Stimulated activated CD4-positive, alpha-beta T cell treated with anti-CD3 and anti-CD28 coated beads, TNF-alpha, amount 100 ng/mL, for 1 hour (primary cell): ENCODE measurements around the gene PER2.
"Not testable (repeated sequence)": the region's sequence is repeated elsewhere in the genome, so short reads cannot be mapped to it uniquely, and the experiment has no call there.

Source experiments
- DNase-seq, 3 donors: peaks; one replicate each; pipeline ENCODE4 v3.0.0-alpha.2; 2020; ENCODE audit warnings: low read depth in 3 of 3, low spot score in 1 of 3

Gene PER2, protein sequence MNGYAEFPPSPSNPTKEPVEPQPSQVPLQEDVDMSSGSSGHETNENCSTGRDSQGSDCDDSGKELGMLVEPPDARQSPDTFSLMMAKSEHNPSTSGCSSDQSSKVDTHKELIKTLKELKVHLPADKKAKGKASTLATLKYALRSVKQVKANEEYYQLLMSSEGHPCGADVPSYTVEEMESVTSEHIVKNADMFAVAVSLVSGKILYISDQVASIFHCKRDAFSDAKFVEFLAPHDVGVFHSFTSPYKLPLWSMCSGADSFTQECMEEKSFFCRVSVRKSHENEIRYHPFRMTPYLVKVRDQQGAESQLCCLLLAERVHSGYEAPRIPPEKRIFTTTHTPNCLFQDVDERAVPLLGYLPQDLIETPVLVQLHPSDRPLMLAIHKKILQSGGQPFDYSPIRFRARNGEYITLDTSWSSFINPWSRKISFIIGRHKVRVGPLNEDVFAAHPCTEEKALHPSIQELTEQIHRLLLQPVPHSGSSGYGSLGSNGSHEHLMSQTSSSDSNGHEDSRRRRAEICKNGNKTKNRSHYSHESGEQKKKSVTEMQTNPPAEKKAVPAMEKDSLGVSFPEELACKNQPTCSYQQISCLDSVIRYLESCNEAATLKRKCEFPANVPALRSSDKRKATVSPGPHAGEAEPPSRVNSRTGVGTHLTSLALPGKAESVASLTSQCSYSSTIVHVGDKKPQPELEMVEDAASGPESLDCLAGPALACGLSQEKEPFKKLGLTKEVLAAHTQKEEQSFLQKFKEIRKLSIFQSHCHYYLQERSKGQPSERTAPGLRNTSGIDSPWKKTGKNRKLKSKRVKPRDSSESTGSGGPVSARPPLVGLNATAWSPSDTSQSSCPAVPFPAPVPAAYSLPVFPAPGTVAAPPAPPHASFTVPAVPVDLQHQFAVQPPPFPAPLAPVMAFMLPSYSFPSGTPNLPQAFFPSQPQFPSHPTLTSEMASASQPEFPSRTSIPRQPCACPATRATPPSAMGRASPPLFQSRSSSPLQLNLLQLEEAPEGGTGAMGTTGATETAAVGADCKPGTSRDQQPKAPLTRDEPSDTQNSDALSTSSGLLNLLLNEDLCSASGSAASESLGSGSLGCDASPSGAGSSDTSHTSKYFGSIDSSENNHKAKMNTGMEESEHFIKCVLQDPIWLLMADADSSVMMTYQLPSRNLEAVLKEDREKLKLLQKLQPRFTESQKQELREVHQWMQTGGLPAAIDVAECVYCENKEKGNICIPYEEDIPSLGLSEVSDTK (N-terminal part only)

DNA sequence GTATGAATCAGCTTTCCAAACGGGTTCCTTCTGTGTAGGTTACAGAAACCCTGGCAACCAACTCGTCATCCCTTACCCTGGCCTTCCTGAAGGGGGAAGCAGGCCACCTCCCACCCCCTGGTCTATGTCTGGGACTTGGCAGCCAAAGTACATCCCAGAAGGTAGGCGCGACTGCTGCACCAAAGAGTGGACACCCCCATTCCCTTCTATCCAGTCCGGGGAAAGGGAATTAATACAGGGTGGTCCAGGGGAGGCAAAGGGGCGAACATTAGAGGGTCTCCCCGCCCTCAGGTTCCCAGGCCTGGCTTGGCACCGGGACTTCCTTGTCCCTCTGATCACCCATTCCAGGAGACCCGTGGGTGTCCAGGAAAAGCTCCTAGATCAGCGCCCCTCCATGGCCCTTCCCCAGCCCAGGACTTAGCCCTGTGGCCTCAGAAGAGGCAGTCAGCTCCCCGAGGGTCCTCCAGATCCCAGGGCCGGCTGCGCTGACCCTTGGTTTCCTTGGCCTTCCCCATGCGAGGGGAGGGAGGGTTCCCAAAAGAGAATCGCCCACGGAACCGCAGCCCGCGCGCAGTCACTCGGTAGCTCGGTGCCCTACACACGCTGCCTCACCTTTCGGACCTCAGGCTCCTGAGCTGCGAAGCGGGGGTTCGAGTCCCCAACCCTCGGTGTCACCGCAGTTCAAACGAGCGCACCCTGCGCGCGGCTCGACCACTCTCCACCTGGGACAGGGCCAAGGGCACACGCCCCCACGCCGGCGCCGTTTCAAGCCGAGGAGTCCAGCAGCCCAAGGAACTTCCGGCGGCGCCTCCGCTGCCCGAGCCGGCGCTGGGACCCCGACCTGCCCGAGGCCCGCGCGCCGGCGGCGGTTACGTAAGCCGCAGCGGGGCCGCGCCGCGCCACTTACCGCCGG is at the start of gene PER2:
TSS of gene PER2 (minus strand) at position 874 of the 913 bp plus-strand sequence. CDS start 10,674 bp downstream, outside the sequence.
- no peak for DNase-seq

DNA sequence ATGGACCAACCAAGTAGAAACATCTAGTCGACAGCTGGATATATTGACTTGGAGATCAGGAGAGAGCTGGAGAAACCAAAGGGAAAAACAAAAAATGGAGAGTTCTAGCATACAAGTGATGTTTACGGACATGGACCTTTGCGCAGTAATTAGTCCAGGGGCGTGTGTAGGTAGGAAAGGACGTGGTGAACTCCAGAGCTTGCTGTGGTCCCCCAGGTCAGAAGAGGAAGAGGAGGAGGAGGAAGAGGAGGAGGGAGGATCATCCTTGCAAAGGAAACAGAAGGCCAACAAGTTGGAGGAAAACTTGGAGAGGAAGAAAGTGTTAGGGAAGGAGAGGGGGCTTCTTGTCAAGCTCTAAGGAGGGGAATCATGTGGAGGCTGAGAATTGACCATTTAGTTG is 49.4 kb upstream of the PER2 start:
- no peak for DNase-seq

DNA sequence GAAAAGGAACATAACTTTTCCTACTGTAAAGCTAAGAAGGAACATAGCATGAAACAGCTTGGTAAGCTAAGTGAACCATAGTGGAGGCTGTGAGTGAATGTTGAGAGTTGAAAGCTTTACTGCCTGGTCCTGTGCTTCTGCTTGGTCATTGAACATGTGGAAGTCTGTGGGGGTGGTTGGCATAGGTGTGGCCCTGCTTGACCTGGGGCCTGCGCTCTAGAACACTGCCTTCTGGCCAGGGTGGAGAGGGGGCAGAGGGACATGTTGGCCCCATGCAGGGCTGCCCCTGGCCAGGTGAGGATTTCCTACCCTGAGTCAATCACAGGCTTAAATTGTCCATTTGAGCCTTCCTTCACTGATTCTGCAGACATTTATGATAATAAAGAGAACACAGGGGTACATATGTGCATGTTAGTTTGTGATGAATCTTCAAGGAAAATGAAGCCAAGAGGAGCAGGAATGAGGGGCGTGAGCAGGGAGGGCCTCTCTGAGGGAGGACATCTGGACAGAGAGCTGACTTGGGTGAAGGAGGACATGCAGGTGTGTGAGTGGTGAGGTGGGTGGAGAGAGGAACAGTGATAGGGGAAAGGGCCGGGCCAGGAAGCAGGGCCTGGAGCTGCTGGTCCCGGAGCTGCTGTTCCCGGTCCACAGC is 48.5 kb upstream of the PER2 start:
- DNase-seq, result no peak

DNA sequence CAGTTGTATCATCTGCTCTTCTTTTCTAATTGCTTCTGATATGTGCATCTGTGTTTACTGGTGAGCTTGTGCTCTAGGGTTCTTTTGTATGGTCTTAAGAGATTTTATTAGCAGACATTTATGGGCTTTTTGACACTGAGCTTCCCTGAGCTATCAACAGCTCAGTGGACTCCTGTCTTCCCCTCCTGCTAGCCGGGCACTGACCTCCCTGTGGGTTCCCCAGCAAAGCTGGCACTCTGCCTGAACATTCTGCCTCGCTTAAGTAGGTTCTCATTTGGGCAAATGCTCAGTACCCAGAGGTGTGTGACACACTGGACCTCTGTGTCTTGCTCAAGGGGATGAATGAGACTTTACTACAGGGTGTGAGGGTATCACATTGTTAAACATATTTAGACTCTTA is 47.7 kb upstream of the PER2 start:
- no peak for DNase-seq

DNA sequence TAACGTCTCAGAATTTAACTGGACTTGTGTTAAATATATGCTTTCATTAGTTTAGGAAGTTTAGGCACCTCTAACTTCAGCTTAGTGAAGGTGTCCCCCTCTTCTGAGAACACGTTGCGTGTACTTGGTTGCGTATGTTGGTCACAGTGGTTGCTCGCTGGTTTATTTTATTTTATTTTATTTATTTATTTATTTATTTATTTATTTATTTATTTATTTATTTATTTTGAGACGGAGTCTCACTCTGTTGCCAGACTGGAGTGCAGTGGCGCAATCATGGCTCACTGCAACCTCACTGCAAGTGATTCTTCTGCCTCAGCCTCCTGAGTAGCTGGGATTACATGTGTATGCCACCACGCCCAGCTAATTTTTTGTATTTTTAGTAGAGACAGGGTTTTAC is 47.2 kb upstream of the PER2 start:
- DNase-seq, result not testable (repeated sequence)

DNA sequence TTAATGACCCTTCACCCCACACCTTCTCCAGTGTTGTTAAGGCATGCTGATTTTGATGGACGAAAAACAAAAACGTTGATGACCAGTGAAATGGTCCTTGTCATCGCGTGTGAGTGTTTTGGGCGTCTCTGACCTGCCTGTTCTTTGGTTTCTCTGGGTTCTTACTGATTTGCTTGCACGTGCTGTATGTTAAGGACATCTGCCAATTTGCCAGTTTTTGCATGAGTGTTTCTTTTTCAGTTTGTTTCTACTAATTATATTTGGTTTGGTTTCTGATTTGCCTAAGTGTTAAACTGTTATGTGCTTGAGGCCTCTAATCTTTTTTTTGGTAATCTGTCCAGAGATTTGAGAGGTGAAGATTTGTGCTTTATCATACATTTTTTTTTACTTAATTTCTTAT is 46.5 kb upstream of the PER2 start:
- DNase-seq, result no peak

DNA sequence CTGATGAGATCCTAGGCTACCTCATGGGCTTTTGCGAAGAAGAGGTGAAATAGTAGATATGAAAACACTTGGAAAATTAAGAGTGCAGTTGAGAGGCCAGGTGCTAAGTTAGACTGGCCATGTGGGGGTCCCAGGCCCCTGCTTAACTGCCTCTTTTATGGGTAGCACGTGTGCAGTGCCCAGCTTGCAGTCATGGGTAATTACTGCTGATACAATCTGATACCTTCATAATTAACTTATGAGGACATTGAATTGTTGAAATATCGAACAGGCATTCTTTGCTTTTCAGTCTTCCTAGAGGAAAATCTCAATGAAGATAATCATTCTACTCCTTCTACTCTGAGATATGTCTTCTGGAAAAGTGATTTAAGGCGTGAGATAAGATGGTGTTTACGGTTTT is 43.5 kb upstream of the PER2 start:
- no peak for DNase-seq

DNA sequence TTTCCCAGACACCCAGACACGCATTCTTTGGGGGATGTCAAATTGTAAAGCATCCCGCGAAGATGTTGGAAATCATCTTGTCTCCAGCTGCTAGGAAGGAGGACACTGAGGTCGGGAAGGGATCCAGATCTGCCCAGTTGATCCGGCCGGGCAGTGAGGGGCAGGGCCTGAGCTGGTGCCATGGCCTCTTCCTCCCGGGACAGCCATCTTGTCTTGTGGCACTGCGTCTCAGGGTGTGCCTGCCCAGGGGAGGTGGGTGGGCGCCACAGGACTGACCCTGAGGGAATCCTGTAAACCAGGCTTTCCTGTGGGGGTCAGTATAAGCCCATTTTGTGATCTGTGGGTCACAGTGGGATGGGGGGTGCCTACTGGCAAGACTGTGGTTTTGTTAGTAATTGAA is 42.0 kb upstream of the PER2 start:
- DNase-seq, result no peak

DNA sequence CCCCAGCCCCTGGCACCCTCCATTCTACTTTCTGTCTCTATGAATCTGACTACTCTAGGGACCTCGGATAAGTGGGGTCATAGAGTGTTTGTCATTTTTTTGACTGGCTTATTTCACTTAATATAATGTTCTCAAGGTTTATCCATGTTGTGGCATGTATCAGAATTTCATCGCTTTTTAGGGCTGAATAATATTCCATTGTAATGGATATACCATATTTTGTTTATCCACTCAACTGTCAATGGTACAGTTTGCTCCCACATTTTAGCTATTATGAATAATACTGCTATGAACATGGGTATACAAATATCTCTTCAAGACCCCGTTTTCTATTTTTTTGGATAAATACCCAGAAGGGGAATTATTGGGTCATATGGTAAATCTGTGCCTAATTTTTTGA is 39.3 kb upstream of the PER2 start:
- DNase-seq, result no peak

DNA sequence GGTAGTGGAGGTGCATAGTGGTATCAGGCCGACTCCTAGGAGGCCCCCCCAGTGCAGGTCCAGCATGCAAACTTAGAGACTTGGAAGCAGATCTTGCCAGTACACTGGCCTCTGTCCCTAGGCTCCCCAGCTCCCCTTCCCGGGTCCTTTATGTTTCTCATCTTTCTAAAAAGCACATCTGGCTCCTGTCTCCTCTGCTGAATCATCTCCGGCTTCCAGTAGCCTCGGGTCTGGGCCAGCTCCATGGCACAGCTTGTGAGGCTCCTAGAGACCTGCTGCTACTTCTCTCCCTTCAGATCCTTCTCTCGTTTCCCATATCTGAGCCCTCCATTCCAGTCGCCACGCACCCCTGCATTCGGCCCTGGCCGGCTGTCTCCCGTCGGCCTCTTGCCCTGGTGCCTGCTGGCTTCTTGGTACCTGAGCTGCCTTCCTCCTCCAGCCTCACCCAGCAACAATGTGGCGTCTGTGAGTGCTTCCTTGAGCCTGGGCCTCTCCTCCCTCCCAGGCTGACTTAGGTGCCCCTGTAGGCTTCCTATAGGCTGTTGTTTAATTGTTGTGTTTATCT is 38.5 kb upstream of the PER2 start:
- no peak for DNase-seq

DNA sequence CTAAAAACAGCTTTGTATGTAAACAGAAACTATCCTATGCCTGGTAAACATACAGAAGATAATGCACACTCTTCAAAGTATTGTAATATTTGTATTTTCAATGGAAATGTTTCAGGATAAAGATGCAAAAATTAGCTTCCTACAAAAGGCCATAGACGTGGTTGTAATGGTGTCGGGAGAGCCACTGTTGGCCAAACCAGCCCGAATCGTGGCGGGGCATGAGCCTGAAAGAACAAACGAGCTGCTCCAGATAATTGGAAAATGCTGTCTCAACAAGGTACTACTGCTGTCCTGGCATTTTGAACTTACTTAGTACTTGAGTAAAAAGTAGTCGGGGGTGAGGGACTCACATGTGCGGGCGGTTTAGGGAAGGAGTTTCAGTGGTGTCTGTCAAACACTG is 37.3 kb upstream of the PER2 start:
- no peak for DNase-seq

DNA sequence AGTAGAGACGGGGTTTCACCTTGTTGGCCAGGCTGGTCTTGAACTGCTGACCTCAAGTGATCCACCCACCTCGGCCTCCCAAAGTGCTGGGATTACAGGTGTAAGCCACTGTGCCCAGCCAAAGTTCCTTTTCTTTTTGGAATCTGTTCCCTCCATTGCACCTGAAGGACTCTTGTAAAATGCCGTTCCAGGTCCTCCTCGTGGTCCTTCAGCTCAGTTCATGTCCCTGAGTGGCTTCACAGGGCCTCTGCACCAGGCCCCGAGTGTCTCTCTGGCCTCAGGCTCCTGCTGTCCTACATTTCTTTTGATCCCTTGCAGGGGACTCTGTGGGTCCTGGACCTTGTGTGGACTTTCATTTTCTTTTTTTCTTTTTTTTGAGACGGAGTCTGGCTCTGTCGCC is 35.8 kb upstream of the PER2 start:
- not testable (repeated sequence) for DNase-seq

DNA sequence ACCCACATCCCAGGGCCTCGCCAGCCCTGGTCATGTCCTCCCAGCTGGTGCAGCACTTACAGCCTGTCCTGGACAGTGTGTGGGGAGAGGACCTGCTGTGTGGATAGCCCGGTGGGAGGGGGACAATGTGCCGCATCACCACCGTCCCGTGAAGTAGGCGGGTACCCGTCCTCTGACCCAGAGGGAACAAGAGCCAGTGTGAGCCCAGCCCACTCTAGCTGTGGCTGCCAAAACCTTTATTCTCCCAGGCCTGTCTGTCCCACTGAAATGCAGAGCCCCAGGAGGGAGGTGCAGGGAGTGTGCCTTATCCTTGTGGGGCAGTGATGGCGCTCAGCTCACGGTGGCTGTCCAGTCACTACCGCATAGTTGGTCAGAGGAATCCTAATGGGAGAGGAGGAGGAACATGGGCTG is 33.6 kb upstream of the PER2 start:
- DNase-seq, result no peak

DNA sequence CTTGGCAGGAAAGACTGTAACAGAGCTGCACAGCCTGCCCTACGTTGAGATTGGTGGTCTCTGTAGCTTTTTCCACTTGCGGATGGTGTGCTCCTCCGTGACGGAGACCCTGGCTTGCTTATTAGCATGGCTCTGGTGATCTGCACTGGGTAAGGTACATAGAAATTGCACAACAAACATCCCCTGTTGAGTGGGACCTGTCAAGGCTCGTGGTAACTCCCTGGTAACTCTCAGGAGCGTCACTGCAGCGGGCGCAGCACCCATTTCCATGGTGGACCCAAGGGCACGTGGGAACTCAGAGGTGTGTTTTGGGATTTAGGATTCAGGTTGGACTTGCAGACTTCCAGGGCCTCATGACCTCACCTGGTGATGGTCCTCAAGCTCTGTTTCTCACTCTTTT is 33.1 kb upstream of the PER2 start:
- DNase-seq, result no peak

DNA sequence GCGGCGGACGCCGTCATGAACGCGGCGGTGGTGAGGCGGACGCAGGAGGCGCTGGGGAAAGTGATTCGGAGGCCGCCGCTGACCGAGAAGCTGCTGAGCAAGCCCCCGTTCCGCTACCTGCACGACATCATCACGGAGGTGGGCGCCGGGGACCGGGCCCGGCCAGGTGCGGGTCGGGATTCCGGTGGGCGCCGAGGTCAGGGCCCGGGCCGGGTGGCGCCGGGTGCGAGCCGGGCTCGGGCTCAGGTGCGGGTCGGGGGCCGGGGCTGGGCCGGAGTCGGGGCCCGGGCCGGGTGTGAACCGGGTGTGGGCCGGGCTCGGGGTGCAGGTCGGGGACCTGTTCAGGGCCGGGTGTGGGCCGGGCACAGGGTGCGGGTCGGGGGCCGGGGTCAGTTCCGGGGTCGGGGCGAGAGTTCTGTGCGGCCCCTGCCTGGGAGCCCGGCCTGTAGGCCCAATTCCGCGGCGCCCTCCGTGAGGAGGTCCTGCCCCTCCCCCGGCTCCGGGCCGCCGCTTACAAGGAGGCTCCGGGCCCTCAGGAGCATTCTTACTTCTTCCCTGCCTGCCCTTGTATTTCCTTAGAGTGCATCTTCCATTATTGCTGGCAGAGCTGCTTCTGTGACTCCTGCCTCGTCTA is 32.4 kb upstream of the PER2 start:
- no peak for DNase-seq

DNA sequence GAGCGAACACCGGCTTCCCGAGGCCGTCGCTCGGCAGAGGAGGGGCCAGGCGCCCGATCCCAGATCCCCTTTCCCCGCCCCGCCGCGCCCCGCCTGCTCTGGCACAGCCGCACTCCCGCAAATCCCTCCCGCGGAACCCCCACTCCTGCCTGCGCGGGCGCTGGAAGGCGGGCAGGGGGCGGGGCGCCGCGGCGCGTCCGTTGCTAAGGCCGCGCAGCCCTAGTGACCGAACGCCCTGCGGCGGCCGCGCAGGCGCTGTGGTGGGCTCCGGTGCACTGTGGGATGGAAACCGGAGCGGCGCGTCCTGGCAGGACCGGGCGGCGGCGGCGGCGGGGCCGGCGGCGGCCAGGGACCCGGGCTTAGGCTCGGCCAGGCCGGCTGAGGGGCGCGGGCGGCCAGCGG is 31.8 kb upstream of the PER2 start, which contains the start of gene TRAF3IP1:
TSS of gene TRAF3IP1 (plus strand) at position 273 of the 402 bp plus-strand sequence. CDS start 145 bp downstream, outside the sequence.
- peak; percentile 64 to 78 (median 71) for DNase-seq

DNA sequence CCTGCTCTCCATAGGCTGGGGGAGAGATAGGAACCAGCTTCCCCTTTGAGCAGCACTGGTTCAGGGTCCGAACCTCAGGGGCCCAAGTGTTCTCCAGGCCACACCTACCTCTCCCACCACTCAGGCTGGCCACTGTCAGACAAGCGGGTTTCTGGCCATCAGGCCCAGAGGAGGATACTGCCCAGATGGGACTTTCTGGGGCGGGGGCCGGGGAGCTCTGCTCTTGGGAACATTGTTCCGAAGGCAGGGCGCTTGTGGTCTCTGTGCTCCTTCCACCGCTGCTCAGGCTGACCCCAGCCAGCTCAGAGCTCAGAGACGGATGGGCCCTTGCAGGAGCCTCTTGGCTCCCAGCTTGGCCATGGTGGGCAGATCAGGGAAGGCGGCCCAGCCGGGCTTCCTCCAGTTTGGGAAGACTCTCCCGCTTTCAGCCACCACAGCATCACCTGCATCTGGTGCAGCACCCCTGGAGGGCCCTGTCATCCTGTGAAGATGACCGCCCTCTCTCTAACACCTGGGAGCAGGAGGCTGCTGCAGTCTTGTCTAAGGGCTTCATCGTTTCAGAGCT is 26.7 kb upstream of the PER2 start:
- DNase-seq, result no peak

DNA sequence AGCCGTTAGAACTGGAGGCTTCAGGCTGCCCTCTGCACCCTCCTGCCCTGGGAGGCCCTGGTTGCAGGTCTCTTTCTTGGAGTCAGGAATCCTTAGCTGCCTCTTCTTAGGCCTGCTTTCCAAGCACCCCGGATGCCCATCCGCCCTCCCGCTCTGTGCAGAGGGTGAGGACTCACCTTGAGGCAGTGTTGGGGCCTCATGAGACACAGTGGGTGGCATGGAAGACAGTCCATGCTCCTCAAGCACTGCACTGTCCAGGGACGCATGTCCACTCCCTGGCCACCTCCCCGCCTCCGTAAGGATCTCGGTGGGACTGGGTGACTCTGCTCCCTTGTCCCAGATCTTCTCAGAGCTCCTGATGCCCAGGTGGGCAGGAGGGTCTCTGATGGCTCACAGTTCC is 26.2 kb upstream of the PER2 start:
- DNase-seq, result no peak

DNA sequence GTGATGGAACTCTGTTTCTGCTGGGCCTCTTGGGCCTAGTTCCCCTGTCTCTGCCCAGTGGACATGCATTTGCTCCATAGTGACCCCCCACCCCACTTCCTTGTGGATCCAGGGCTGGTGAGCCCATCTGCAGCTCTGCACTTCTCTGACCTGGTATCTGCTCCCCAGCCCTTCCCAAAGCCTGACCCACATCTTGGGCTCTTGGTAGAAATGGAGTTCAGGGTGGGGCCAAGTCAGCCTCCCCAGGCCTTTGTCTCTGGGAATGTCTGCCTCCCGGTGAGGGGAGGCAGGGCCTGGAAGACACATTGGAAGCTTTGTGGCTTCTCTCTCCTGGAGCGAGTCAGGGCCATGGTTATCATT is 25.6 kb upstream of the PER2 start:
- DNase-seq, result no peak
